ENCODE results near the gene PIGO. TPM values are rescaled to one million over a fixed set of nuclear protein-coding genes. Genes with fewer than 3 reads are reported as not detected.

PIGO gene
- total RNA-seq, 2 donors from 2014 or later = 29.6 to 34.9 TPM

DNA sequence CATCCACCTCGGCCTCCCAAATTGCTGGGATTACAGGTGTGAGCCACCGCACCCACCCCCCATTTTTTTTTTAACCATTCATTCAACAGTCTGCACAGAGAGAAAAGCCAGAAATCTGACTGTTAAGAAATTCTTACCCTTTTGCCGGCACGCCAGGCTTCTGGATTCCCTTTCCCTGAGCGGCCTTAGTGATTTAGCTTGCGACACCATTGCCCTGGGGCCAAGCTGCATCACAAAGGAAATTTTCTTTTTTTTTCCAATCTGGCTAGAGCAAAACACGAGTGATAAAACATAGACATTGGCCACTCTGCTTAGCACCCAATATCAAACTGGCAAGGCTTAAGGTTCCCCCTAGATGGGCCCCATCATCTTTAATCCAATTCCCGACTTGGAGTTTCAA is 40.5 kb upstream of the PIGO start:
- 86 to 91% methylated on average over 5 to 8 of the region's 8 CpGs for WGBS, 2 experiments (ENCODE audit: insufficient coverage in 1 of 2, insufficient read length in 1 of 2)
- H3K9me3 Mint-ChIP-seq = peaks cover 54% of the 10 kb centered on the region
- no peak overlapping the region for H3K27ac Mint-ChIP-seq
- no peak for DNase-seq
- no peaks in the 10 kb centered on the region for H3K36me3 Mint-ChIP-seq (ENCODE audit: low read depth)
- no peak overlapping the region for H3K9ac ChIP-seq (ENCODE audit: extremely low read depth, low read length, poor library complexity, severe bottlenecking)
- no peaks in the 10 kb centered on the region for H3K36me3 ChIP-seq (ENCODE audit: control insufficient read depth, insufficient read depth, low read length)
- no peak overlapping the region for H3K4me3 ChIP-seq (ENCODE audit: low read length)
- H3K4me1 ChIP-seq (ENCODE audit: control insufficient read depth, insufficient read depth, low read length) = no peaks in the 10 kb centered on the region
- no peak overlapping the region for H3K4me3 Mint-ChIP-seq
- no peak for TF ChIP-seq CTCF (conservative IDR thresholded peaks at IDR 0.05)
- H3K27ac ChIP-seq (ENCODE audit: low read depth, low read length) = no peak overlapping the region
- no peaks in the 10 kb centered on the region for H3K27me3 Mint-ChIP-seq (ENCODE audit: insufficient read depth)
- no peaks in the 10 kb centered on the region for H3K27me3 ChIP-seq (ENCODE audit: control insufficient read depth, insufficient read depth, low read length, poor library complexity, severe bottlenecking)
- H3K9me3 ChIP-seq (ENCODE audit: control insufficient read depth, low read length) = peaks cover 32% of the 10 kb centered on the region
- no peaks in the 10 kb centered on the region for H3K4me1 Mint-ChIP-seq

GRCh38 chr9:35135988-35136387 is 39.6 kb upstream of the PIGO start:
- Histone ChIP-seq H3K4me3 (ENCODE audit: low read length) (no peak overlapping the region), H3K9ac (ENCODE audit: extremely low read depth, low read length, poor library complexity, severe bottlenecking) (no peak overlapping the region), H3K27ac (ENCODE audit: low read depth, low read length) (no peak overlapping the region), H3K36me3 (ENCODE audit: control insufficient read depth, insufficient read depth, low read length) (no peaks in the 10 kb centered on the region), H3K4me1 (ENCODE audit: control insufficient read depth, insufficient read depth, low read length) (no peaks in the 10 kb centered on the region), H3K9me3 (ENCODE audit: control insufficient read depth, low read length) (peaks cover 36% of the 10 kb centered on the region), H3K27me3 (ENCODE audit: control insufficient read depth, insufficient read depth, low read length, poor library complexity, severe bottlenecking) (no peaks in the 10 kb centered on the region)
- no peaks in the 10 kb centered on the region for H3K36me3 Mint-ChIP-seq (ENCODE audit: low read depth)
- H3K27ac Mint-ChIP-seq = no peak overlapping the region
- no peaks in the 10 kb centered on the region for H3K4me1 Mint-ChIP-seq
- 90 to 100% methylated on average over 4 to 7 of the region's 7 CpGs for WGBS, 2 experiments (ENCODE audit: insufficient coverage in 1 of 2, insufficient read length in 1 of 2)
- TF ChIP-seq CTCF (conservative IDR thresholded peaks at IDR 0.05) = no peak
- peaks cover 52% of the 10 kb centered on the region for H3K9me3 Mint-ChIP-seq
- H3K27me3 Mint-ChIP-seq (ENCODE audit: insufficient read depth) = no peaks in the 10 kb centered on the region
- DNase-seq = no peak
- no peak overlapping the region for H3K4me3 Mint-ChIP-seq

DNA sequence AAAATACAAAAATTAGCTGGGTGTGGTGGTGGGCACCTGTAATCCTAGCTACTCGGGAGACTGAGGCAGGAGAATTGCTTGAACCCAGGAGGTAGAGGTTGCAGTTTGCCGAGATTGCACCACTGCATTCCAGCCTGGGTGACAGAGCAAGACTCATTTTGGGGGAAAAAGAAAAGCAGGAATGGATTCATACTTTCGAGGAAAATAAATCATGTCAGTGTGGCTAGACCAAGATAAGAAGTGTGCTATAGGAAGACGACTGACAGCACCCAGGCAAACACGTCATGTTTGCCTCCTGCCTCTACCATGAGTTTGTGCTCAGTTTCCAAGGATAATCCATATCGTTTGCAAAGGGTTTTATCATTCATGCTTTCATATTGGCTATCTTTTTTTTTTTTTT is 38.5 kb upstream of the PIGO start:
- Histone ChIP-seq H3K9me3 (ENCODE audit: control insufficient read depth, low read length) (peaks cover 37% of the 10 kb centered on the region), H3K4me3 (ENCODE audit: low read length) (no peak overlapping the region), H3K27ac (ENCODE audit: low read depth, low read length) (no peak overlapping the region), H3K36me3 (ENCODE audit: control insufficient read depth, insufficient read depth, low read length) (no peaks in the 10 kb centered on the region), H3K9ac (ENCODE audit: extremely low read depth, low read length, poor library complexity, severe bottlenecking) (no peak overlapping the region), H3K4me1 (ENCODE audit: control insufficient read depth, insufficient read depth, low read length) (no peaks in the 10 kb centered on the region), H3K27me3 (ENCODE audit: control insufficient read depth, insufficient read depth, low read length, poor library complexity, severe bottlenecking) (no peaks in the 10 kb centered on the region)
- H3K9me3 Mint-ChIP-seq = peaks cover 49% of the 10 kb centered on the region
- H3K27me3 Mint-ChIP-seq (ENCODE audit: insufficient read depth) = no peaks in the 10 kb centered on the region
- no peak for TF ChIP-seq CTCF (conservative IDR thresholded peaks at IDR 0.05)
- WGBS, 2 experiments (ENCODE audit: insufficient coverage in 1 of 2, insufficient read length in 1 of 2) = 93 to 96% methylated on average over 5 to 6 of the region's 6 CpGs
- no peak overlapping the region for H3K27ac Mint-ChIP-seq
- no peak overlapping the region for H3K4me3 Mint-ChIP-seq
- DNase-seq = no peak
- H3K4me1 Mint-ChIP-seq = no peaks in the 10 kb centered on the region
- H3K36me3 Mint-ChIP-seq (ENCODE audit: low read depth) = no peaks in the 10 kb centered on the region
